K562 (cell line): ENCODE measurements around the gene THSD8. TPM values are rescaled to one million over a fixed set of nuclear protein-coding genes. Genes with fewer than 3 reads are reported as not detected.

Experiments used
- ATF1 ChIP-seq, 2 experiments: fragments of 450-650 bp in 1 of 2; IDR thresholded peaks; 2 replicates each; pipeline ENCODE4 v1.6.1; 2016; ENCODE audit warnings: missing compliant biosample characterization in 1 of 2, missing genetic modification characterization in 1 of 2
- CHD2 ChIP-seq: IDR thresholded peaks from 2 replicates; pipeline ENCODE4 v1.6.1; 2011; ENCODE audit warnings: low read depth, low read length
- EWSR1 ChIP-seq: fragments of 450-650 bp; IDR thresholded peaks from 2 replicates; pipeline ENCODE4 v1.6.1; 2018; ENCODE audit warnings: borderline replicate concordance, mild to moderate bottlenecking, low read depth, moderate library complexity; ENCODE audit not compliant: partially characterized antibody
- FOXJ3 ChIP-seq: sonication (generic); formaldehyde crosslinking; IDR thresholded peaks from 2 replicates; pipeline ENCODE4 v1.4.0; 2020; ENCODE audit warnings: mild to moderate bottlenecking, missing genetic modification reagents
- GATA2 ChIP-seq: sonication (generic); formaldehyde crosslinking; IDR thresholded peaks from 2 replicates; pipeline ENCODE4 v1.4.0; 2020; ENCODE audit warnings: mild to moderate bottlenecking, missing genetic modification reagents
- LEF1 ChIP-seq: fragments of 450-650 bp; IDR thresholded peaks from 2 replicates; pipeline ENCODE4 v1.6.1; 2016; ENCODE audit warnings: mild to moderate bottlenecking
- NELFE ChIP-seq: IDR thresholded peaks from 2 replicates; pipeline ENCODE4 v1.6.1; 2011; ENCODE audit warnings: mild to moderate bottlenecking; ENCODE audit not compliant: insufficient read depth, insufficient read length
- PHF21A ChIP-seq: fragments of 450-650 bp; IDR thresholded peaks from 2 replicates; pipeline ENCODE4 v1.6.1; 2017; ENCODE audit warnings: low read depth, borderline replicate concordance
- PYGO2 ChIP-seq: fragments of 450-650 bp; IDR thresholded peaks from 2 replicates; pipeline ENCODE4 v1.6.1; 2016; ENCODE audit warnings: mild to moderate bottlenecking, missing genetic modification characterization, moderate library complexity, missing compliant biosample characterization
- RERE ChIP-seq: sonication (generic); formaldehyde crosslinking; IDR thresholded peaks from 2 replicates; pipeline ENCODE4 v1.8.0; 2023; ENCODE audit warnings: missing genetic modification reagents, mild to moderate bottlenecking, borderline replicate concordance
- RFX5 ChIP-seq: IDR thresholded peaks from 2 replicates; pipeline ENCODE4 v1.6.1; 2011; ENCODE audit warnings: low read depth, mild to moderate bottlenecking, improper control_type of control experiment, low read length
- SOX6 ChIP-seq: fragments of 450-650 bp; IDR thresholded peaks from 2 replicates; pipeline ENCODE4 v1.6.1; 2014; ENCODE audit warnings: mild to moderate bottlenecking
- STAG1 ChIP-seq: sonication (generic); formaldehyde crosslinking; IDR thresholded peaks from 2 replicates; pipeline ENCODE4 v1.5.0; 2020; ENCODE audit warnings: missing genetic modification reagents, borderline replicate concordance
- TAF15 ChIP-seq: fragments of 200-400 bp; formaldehyde crosslinking; IDR thresholded peaks from 2 replicates; pipeline ENCODE4 v1.6.1; 2017; ENCODE audit warnings: mild to moderate bottlenecking, low read depth, low read length, moderate library complexity
- TEAD4 ChIP-seq, 2 experiments: sonication (generic) in 1 of 2; formaldehyde crosslinking in 1 of 2; IDR thresholded peaks; 2 replicates each; pipeline versions ENCODE4 v1.6.1 to v1.8.0; 2012 to 2022; ENCODE audit warnings: borderline replicate concordance in 1 of 2, inconsistent platforms in 1 of 2, low read length in 1 of 2, mild to moderate bottlenecking in 1 of 2, missing genetic modification reagents in 1 of 2
- THRA ChIP-seq: fragments of 450-650 bp; IDR thresholded peaks from 2 replicates; pipeline ENCODE4 v1.6.1; 2017; ENCODE audit warnings: mild to moderate bottlenecking, moderate library complexity
- ZBTB7A ChIP-seq: IDR thresholded peaks from 2 replicates; pipeline ENCODE4 v1.6.1; 2011; ENCODE audit warnings: low read depth, mild to moderate bottlenecking, low read length, moderate library complexity, borderline replicate concordance; ENCODE audit not compliant: control insufficient read depth
- ZNF121 ChIP-seq: sonication (generic); formaldehyde crosslinking; conservative IDR thresholded peaks from 2 replicates; pipeline ENCODE4 v1.8.0; 2022; ENCODE audit warnings: missing genetic modification reagents
- ZNF780A ChIP-seq: fragments of 250-450 bp; sonication (Bioruptor Pico); IDR thresholded peaks from 2 replicates; pipeline ENCODE4 v1.5.0; 2021; ENCODE audit warnings: mild to moderate bottlenecking
- polyA plus RNA-seq, 8 experiments: library from polyadenylated mRNA; depleted of rRNA in 4 of 8; stranded (reverse) in 5 of 8; unstranded in 3 of 8; fragments of >200 nt; fragmentation: Nextera tagmentation in 2 of 8; fragmentation: Illumina TruSeq in 1 of 8; extraction: Ambion mirVana in 2 of 8; extraction: Trizol in 1 of 8; gene quantifications; 2 replicates each; pipeline versions ENCODE4 v1.2.1 to v1.2.3, GENCODE V29; 2011 to 2014; ENCODE audit warnings: inconsistent platforms in 1 of 8, missing spikeins in 1 of 8
- total RNA-seq, 7 experiments: library from RNA; depleted of rRNA in 6 of 7; stranded (reverse); fragments of >200 nt in 6 of 7; fragmentation: Illumina TruSeq in 2 of 7; extraction: Trizol in 2 of 7; gene quantifications; 2 replicates each; pipeline versions ENCODE4 v1.2.1 to v1.2.3, GENCODE V29; 2011 to 2021; ENCODE audit warnings: low replicate concordance in 1 of 7

The THSD8 gene
- total and polyA plus RNA-seq, 9 of the 15 experiments (the other 6 are each of a cell fraction or from before 2014, with no cell fraction given), result 8.4 to 42.4 (median 19.9) TPM; not detected in 2

GRCh38 chr19:12789098-12789903 is 12.6 kb upstream of the THSD8 start (continued):
- TF ChIP-seq RERE (CRISPR knock-in tag) (no peak), THRA (no peak), ZNF780A (CRISPR knock-in tag) (no peak), ZBTB7A (peak; percentile 69; the same call in 1 of the 2 replicates), GATA2 (no peak), EWSR1 (no peak), STAG1 (no peak), NELFE (no peak), TAF15 (no peak), LEF1 (no peak), ATF1 (CRISPR knock-in tag; IDR thresholded peaks at IDR 0.05) (no peak), ATF1 (tag; IDR thresholded peaks at IDR 0.05) (no peak), TEAD4 (IDR thresholded peaks at IDR 0.05; ENCODE audit: low read length) (no peak), TEAD4 (CRISPR knock-in tag; IDR thresholded peaks at IDR 0.05; ENCODE audit: borderline replicate concordance) (no peak), PYGO2 (tag) (no peak), SOX6 (no peak), ZNF121 (CRISPR knock-in tag) (no peak), FOXJ3 (no peak), CHD2 (no peak), RFX5 (no peak), PHF21A (no peak)
